Natural killer cell (primary cell): ENCODE results near the gene TAS2R20. TPM values are rescaled to one million over a fixed set of nuclear protein-coding genes. Genes with fewer than 3 reads are reported as not detected.

Source experiments
- ATAC-seq, 3 donors: fragments of 150-1000 bp in 2 of 3; fragments of 200-7000 bp in 1 of 3; cut with Tn5 transposase; 1 replicate in 1 of 3; 2 replicates in 2 of 3; pipeline ENCODE4 v1.10.0; 2021; ENCODE audit warnings: mild to moderate bottlenecking in 2 of 3, moderate library complexity in 2 of 3
- DNase-seq, 2 donors: peaks; one replicate each; pipeline versions ENCODE4 v3.0.0 to v3.0.0-alpha.2; 2013 to 2021; ENCODE audit warnings: mixed read lengths in 1 of 2
- H3K27ac ChIP-seq: one replicate; pipeline ENCODE4 v1.5.1; 2013; ENCODE audit warnings: mild to moderate bottlenecking, low read length
- H3K27me3 ChIP-seq: one replicate; pipeline ENCODE4 v1.6.1; 2013; ENCODE audit warnings: low read length; ENCODE audit not compliant: control insufficient read depth, insufficient read depth
- H3K36me3 ChIP-seq: one replicate; pipeline ENCODE4 v1.6.1; 2013; ENCODE audit warnings: low read length; ENCODE audit not compliant: control insufficient read depth, insufficient read depth
- H3K4me1 ChIP-seq: one replicate; pipeline ENCODE4 v1.6.1; 2013; ENCODE audit warnings: low read length; ENCODE audit not compliant: control insufficient read depth, insufficient read depth
- H3K4me3 ChIP-seq: one replicate; pipeline ENCODE4 v1.5.1; 2013; ENCODE audit warnings: low read length
- H3K9me3 ChIP-seq: one replicate; pipeline ENCODE4 v1.6.1; 2013; ENCODE audit warnings: low read length; ENCODE audit not compliant: control insufficient read depth, insufficient read depth
- H3K27ac Mint-ChIP-seq, 2 donors: one replicate each; pipeline ENCODE4 v1.8.0; 2022; ENCODE audit warnings: mild to moderate bottlenecking in 2 of 2, mixed read lengths in 2 of 2, moderate library complexity in 1 of 2
- H3K27me3 Mint-ChIP-seq, 2 donors: one replicate each; pipeline ENCODE4 v1.8.0; 2022; ENCODE audit warnings: low read depth in 2 of 2, mixed read lengths in 2 of 2
- H3K36me3 Mint-ChIP-seq: one replicate; pipeline ENCODE4 v1.8.0; 2022; ENCODE audit warnings: mixed read lengths
- H3K4me1 Mint-ChIP-seq, 2 donors: one replicate each; pipeline ENCODE4 v1.8.0; 2022; ENCODE audit warnings: mixed read lengths in 2 of 2
- H3K4me3 Mint-ChIP-seq: one replicate; pipeline ENCODE4 v1.8.0; 2022; ENCODE audit warnings: mild to moderate bottlenecking, moderate library complexity, mixed read lengths
- H3K9me3 Mint-ChIP-seq, 2 donors: one replicate each; pipeline ENCODE4 v1.8.0; 2022; ENCODE audit warnings: mixed read lengths in 2 of 2
- WGBS: methylation state at CpG from one replicate; pipeline ENCODE4 v1.1.7; 2013; ENCODE audit warnings: missing lambda C conversion rate; ENCODE audit not compliant: insufficient coverage; 5-methylcytosine and 5-hydroxymethylcytosine counted together
- intact Hi-C: fragments of 100-400 bp; cut with micrococcal nuclease; formaldehyde crosslinking; loops from one replicate; pipeline ENCODE4 v1.14.2; 2022
- total RNA-seq, 4 donors: library from RNA; stranded (reverse); fragments of 120-200 nt in 1 of 4; gene quantifications; one replicate each; pipeline versions ENCODE4 v1.2.3 to v1.2.4, GENCODE V29; 2013 to 2022
- TF ChIP-seq, protein P1 (sequence below): fragments of 200-600 bp; IDR thresholded peaks from one replicate; pipeline ENCODE4 v1.8.0; 2022; ENCODE audit warnings: antibody characterized with exemption

Gene TAS2R20
- total RNA-seq, 3 donors from 2014 or later (not counting 1 experiment from before 2014, with no cell fraction given), result 2.0 to 2.8 (median 2.4) TPM

DNA sequence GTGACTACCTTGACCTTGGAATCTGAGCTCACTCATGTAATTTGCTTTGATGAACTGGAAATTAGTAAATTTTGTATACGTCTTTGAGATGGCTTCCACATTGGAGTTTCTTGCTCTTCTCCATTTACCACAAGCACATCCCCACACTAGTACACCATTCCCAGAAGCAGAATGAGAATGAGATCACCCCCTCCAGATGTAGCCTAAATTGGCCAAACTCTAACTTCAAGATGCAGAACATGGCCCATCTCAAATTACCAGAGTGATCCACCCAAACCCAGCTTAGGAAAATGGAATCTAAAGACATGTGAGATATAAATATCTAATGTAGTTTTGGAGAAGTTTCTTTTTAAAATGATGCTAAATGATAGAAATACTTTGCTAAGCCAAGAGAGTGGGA, 9.5 kb upstream of the TAS2R20 start:
- no peak overlapping the region for H3K27ac ChIP-seq
- no peak for DNase-seq
- no peaks in the 10 kb centered on the region for H3K4me1 ChIP-seq
- Mint-ChIP-seq H3K36me3 (no peaks in the 10 kb centered on the region), H3K27me3 (no peaks in the 10 kb centered on the region), H3K27ac (no peak overlapping the region), H3K4me3 (no peak overlapping the region), H3K9me3 (no peaks in the 10 kb centered on the region), H3K4me1 (peaks cover 0 to 4% of the 10 kb centered on the region in 2 donors)
- TF ChIP-seq, protein P1, sequence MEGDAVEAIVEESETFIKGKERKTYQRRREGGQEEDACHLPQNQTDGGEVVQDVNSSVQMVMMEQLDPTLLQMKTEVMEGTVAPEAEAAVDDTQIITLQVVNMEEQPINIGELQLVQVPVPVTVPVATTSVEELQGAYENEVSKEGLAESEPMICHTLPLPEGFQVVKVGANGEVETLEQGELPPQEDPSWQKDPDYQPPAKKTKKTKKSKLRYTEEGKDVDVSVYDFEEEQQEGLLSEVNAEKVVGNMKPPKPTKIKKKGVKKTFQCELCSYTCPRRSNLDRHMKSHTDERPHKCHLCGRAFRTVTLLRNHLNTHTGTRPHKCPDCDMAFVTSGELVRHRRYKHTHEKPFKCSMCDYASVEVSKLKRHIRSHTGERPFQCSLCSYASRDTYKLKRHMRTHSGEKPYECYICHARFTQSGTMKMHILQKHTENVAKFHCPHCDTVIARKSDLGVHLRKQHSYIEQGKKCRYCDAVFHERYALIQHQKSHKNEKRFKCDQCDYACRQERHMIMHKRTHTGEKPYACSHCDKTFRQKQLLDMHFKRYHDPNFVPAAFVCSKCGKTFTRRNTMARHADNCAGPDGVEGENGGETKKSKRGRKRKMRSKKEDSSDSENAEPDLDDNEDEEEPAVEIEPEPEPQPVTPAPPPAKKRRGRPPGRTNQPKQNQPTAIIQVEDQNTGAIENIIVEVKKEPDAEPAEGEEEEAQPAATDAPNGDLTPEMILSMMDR, result no peak
- no CpG with 5 or more reads among the region's 1 CpG for WGBS
- H3K4me3 ChIP-seq, result no peak overlapping the region
- H3K27me3 ChIP-seq, result no peaks in the 10 kb centered on the region
- H3K36me3 ChIP-seq, result no peaks in the 10 kb centered on the region
- no peak for ATAC-seq
- H3K9me3 ChIP-seq, result no peaks in the 10 kb centered on the region
- intact Hi-C loops, result no loop called here

DNA sequence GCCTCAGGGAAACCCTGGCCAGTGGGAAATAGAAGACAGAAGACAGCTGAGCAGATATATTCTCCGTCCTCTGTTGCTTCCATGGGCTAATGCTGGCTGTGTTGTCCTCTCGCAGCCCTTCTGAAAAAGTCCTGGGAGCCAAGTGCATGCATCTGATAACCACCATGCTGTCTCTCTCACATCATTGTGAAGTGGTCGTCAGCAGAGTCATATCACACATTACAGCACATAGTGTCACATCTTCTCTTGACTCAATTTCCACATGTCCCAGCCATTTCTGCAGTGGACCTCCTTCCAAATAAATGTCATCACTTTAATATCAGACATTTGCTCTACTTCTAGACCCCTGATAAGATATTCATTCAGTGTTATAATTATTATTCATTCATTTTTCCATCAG, 3.8 kb downstream of the TAS2R20 start:
- peaks cover 10% of the 10 kb centered on the region for H3K36me3 ChIP-seq
- intact Hi-C loops, result no loop called here
- no peaks in the 10 kb centered on the region for H3K27me3 ChIP-seq
- TF ChIP-seq, protein P1, result no peak
- Mint-ChIP-seq H3K9me3 (no peaks in the 10 kb centered on the region), H3K4me3 (no peak overlapping the region), H3K27me3 (peaks cover 0 to 3% of the 10 kb centered on the region in 2 donors), H3K36me3 (peaks cover 10% of the 10 kb centered on the region), H3K4me1 (peaks cover 6% of the 10 kb centered on the region in 2 donors), H3K27ac (no peak overlapping the region)
- no peaks in the 10 kb centered on the region for H3K4me1 ChIP-seq
- H3K4me3 ChIP-seq, result no peak overlapping the region
- DNase-seq (no peak), ATAC-seq (no peak)
- H3K27ac ChIP-seq, result no peak overlapping the region
- 97% methylated on average over 3 of the region's 3 CpGs for WGBS
- no peaks in the 10 kb centered on the region for H3K9me3 ChIP-seq

DNA sequence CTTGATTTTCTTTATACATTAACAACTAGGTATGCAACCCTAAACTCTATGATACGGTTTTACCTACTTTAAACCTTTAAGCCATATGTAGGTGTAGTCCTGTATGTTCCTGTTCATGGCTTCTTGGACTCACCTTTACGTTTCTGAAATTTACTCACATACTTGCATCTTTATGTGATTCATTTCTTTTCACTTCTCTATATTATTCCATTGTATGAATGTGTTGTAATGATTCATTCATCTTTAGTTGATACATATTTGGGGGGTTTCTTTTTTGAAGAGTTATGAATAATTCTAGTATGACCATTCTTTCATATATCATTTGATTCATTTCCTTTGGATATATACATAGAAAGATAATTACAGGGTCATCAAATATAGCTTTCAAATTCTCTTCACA, 9.0 kb downstream of the TAS2R20 start:
- H3K4me3 ChIP-seq, result no peak overlapping the region
- Mint-ChIP-seq H3K36me3 (peaks cover 10% of the 10 kb centered on the region), H3K27ac (no peak overlapping the region), H3K27me3 (peaks cover 22 to 27% of the 10 kb centered on the region in 2 donors), H3K4me1 (peaks cover 6 to 7% of the 10 kb centered on the region in 2 donors), H3K4me3 (no peak overlapping the region), H3K9me3 (no peaks in the 10 kb centered on the region)
- H3K27ac ChIP-seq, result no peak overlapping the region
- ATAC-seq, result no peak
- H3K27me3 ChIP-seq, result no peaks in the 10 kb centered on the region
- H3K36me3 ChIP-seq, result peaks cover 3% of the 10 kb centered on the region
- no peak for DNase-seq
- H3K9me3 ChIP-seq, result no peaks in the 10 kb centered on the region
- intact Hi-C loops, result no loop called here
- TF ChIP-seq, protein P1, result no peak
- no peaks in the 10 kb centered on the region for H3K4me1 ChIP-seq
- WGBS, result 83% methylated on average over 1 of the region's 2 CpGs

DNA sequence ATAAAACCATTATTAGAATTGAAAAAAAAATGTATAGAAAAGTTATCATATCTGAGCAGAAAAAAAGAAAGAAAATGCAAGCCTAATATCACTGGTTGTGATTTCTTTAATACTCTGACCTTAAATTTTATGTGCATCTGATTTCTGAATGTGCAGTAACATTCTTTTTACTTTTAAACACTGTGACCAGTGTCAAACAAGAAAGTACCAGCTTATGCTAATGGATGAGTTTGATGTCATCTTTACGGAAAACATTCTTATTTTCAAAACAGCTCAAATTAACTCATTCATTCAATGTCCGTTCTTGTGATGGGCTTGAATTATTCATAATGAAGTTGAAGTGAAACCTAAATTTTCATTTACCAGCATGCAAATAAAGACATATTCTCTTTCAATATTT, 11.3 kb downstream of the TAS2R20 start, which contains the start of gene TAS2R50:
TAS2R50 (minus strand) TSS at position 101 of the 400 bp plus-strand sequence; CDS start at position 49, 52 bp downstream.
- no peaks in the 10 kb centered on the region for H3K27me3 ChIP-seq
- intact Hi-C loops, result no loop called here
- TF ChIP-seq, protein P1, result no peak
- peaks cover 26 to 35% of the 10 kb centered on the region in 2 donors for H3K27me3 Mint-ChIP-seq
- no CpG with 5 or more reads among the region's 2 CpGs for WGBS
- no peak within 1 kb of the TSS for H3K27ac ChIP-seq
- no peaks in the 10 kb centered on the region for H3K9me3 Mint-ChIP-seq
- no peak within 1 kb of the TSS for H3K4me3 ChIP-seq
- peaks cover 17 to 24% of the 10 kb centered on the region in 2 donors for H3K4me1 Mint-ChIP-seq
- peaks cover 10% of the 10 kb centered on the region for H3K4me1 ChIP-seq
- H3K36me3 Mint-ChIP-seq, result peaks cover 10% of the 10 kb centered on the region
- ATAC-seq (no peak), DNase-seq (no peak)
- H3K4me3 Mint-ChIP-seq, result no peak within 1 kb of the TSS
- no peaks in the 10 kb centered on the region for H3K36me3 ChIP-seq
- H3K9me3 ChIP-seq, result no peaks in the 10 kb centered on the region
- H3K27ac Mint-ChIP-seq, result no peak within 1 kb of the TSS
